GM12878 (cell line): Measurements from ENCODE around the gene IQCK. TPM values are rescaled to one million over a fixed set of nuclear protein-coding genes. Genes with fewer than 3 reads are reported as not detected.

Source experiments
- ATAC-seq: fragments of 200-7000 bp; cut with Tn5 transposase; 3 replicates; pipeline ENCODE4 v1.9.1; 2020; ENCODE audit warnings: mild to moderate bottlenecking, moderate library complexity
- BruUV-seq: library from RNA; stranded (reverse); fragments of 400-500 nt; replicated peaks from 2 replicates; lab custom pipeline; 2021; lab: Mats Ljungman, UMichigan
- CTCF ChIA-PET: fragments of 300-600 bp; sonication (Branson Sonifier 250); formaldehyde crosslinking; extraction: SDS; loops from one replicate; lab custom pipeline; 2021; ENCODE audit warnings: inconsistent platforms; lab: Yijun Ruan, JAX
- POLR2A ChIA-PET: fragments of 350-600 bp; formaldehyde crosslinking; extraction: SDS; loops from one replicate; lab custom pipeline; 2021; ENCODE audit warnings: inconsistent platforms; lab: Charles Lee
- RAD21 ChIA-PET: fragments of 300-600 bp; sonication (Branson Sonifier 250); formaldehyde crosslinking; loops from one replicate; lab custom pipeline; 2023; ENCODE audit warnings: antibody characterized with exemption; ENCODE audit not compliant: unreplicated experiment; lab: Charles Lee
- SMC1A ChIA-PET: fragments of 300-600 bp; sonication (Branson Sonifier 250); formaldehyde crosslinking; loops from one replicate; lab custom pipeline; 2023; ENCODE audit not compliant: unreplicated experiment, uncharacterized antibody; lab: Charles Lee
- DNase-seq: peaks from one replicate; pipeline ENCODE4 v3.0.0-alpha.2; 2011; ENCODE audit warnings: low read depth, low spot score
- FAIRE-seq: peaks from 3 replicates; lab custom pipeline; 2011; peaks lifted over from hg19 to GRCh38; lab: Jason Lieb, UNC
- H2AFZ ChIP-seq: 2 replicates; pipeline ENCODE4 v1.6.0; 2011; ENCODE audit warnings: low read depth, low read length, control low read depth; ENCODE audit not compliant: control insufficient read depth
- H3K27ac ChIP-seq: 2 replicates; pipeline ENCODE4 v1.5.1; 2011; ENCODE audit warnings: control low read depth; ENCODE audit not compliant: control insufficient read depth, insufficient read depth
- H3K27me3 ChIP-seq, 2 experiments: replicated peaks in 1 of 2; 2 replicates each; pipeline versions ENCODE4 v1.6.0 to v1.6.1; 2011; ENCODE audit warnings: low read length in 1 of 2; ENCODE audit not compliant: control insufficient read depth in 2 of 2, insufficient read depth in 2 of 2
- H3K36me3 ChIP-seq, 2 experiments: 2 replicates each; pipeline ENCODE4 v1.5.1; 2011; ENCODE audit warnings: low read length in 1 of 2; ENCODE audit not compliant: control insufficient read depth in 2 of 2, insufficient read depth in 2 of 2
- H3K4me1 ChIP-seq: 2 replicates; pipeline ENCODE4 v1.6.1; 2011; ENCODE audit warnings: mild to moderate bottlenecking, low read length, moderate library complexity, mixed read lengths; ENCODE audit not compliant: control insufficient read depth, insufficient read depth
- H3K4me2 ChIP-seq: 2 replicates; pipeline ENCODE4 v1.6.0; 2011; ENCODE audit warnings: control low read depth; ENCODE audit not compliant: control insufficient read depth, insufficient read depth
- H3K4me3 ChIP-seq: fragments of 200-600 bp; sonication (generic); 2 replicates; pipeline ENCODE4 v1.5.1; 2016
- H3K79me2 ChIP-seq: 2 replicates; pipeline ENCODE4 v1.6.0; 2011; ENCODE audit warnings: low read length; ENCODE audit not compliant: control insufficient read depth, insufficient read depth
- H3K9ac ChIP-seq: 2 replicates; pipeline ENCODE4 v1.8.0; 2011; ENCODE audit warnings: low read length, control low read depth, mixed read lengths; ENCODE audit not compliant: control insufficient read depth, insufficient read depth
- H3K9me3 ChIP-seq: replicated peaks from 3 replicates; pipeline ENCODE4 v1.5.1; 2011; ENCODE audit warnings: mild to moderate bottlenecking, low read length; ENCODE audit not compliant: control insufficient read depth, insufficient read depth
- H4K20me1 ChIP-seq: 2 replicates; pipeline ENCODE4 v1.6.0; 2011; ENCODE audit not compliant: control insufficient read depth, insufficient read depth
- BHLHE40 ChIP-seq, 2 experiments: fragments of 450-650 bp in 1 of 2; IDR thresholded peaks; 2 replicates each; pipeline ENCODE4 v1.6.1; 2011 to 2017; ENCODE audit warnings: low read depth in 2 of 2, borderline replicate concordance in 1 of 2, improper control_type of control experiment in 1 of 2, low read length in 1 of 2, mild to moderate bottlenecking in 1 of 2
- CREB1 ChIP-seq: IDR thresholded peaks from 2 replicates; pipeline ENCODE4 v1.6.1; 2012; ENCODE audit warnings: low read depth, mild to moderate bottlenecking, inconsistent platforms
- HDAC2 ChIP-seq: fragments of 200-600 bp; sonication (generic); IDR thresholded peaks from 2 replicates; pipeline ENCODE4 v1.6.1; 2017
- MXI1 ChIP-seq: fragments of 150-350 bp; IDR thresholded peaks from 2 replicates; pipeline ENCODE4 v1.6.1; 2011; ENCODE audit warnings: low read depth, mild to moderate bottlenecking, inconsistent platforms, low read length, improper control_type of control experiment
- NR2F1 ChIP-seq: fragments of 450-650 bp; conservative IDR thresholded peaks from 2 replicates; pipeline ENCODE4 v1.6.1; 2017; ENCODE audit warnings: mild to moderate bottlenecking
- SIX5 ChIP-seq: IDR thresholded peaks from 2 replicates; pipeline ENCODE4 v1.6.1; 2011; ENCODE audit warnings: mild to moderate bottlenecking, low read depth, low read length, moderate library complexity; ENCODE audit not compliant: severe bottlenecking
- ZSCAN29 ChIP-seq: fragments of 450-650 bp; IDR thresholded peaks from 2 replicates; pipeline ENCODE4 v1.6.1; 2017; ENCODE audit warnings: mild to moderate bottlenecking, moderate library complexity
- WGBS: methylation state at CpG from one replicate; pipeline ENCODE4 v1.1.6; 2016; ENCODE audit warnings: low lambda C conversion rate; ENCODE audit not compliant: insufficient replicate concordance, insufficient coverage; ENCODE audit errors: missing lambda C conversion rate; 5-methylcytosine and 5-hydroxymethylcytosine counted together
- in situ Hi-C: fragments of 300-500 bp; cut with MboI; formaldehyde crosslinking; loops from 9 replicates; pipeline ENCODE4 v1.14.3; 2018; ENCODE audit warnings: mixed read lengths
- intact Hi-C: fragments of 100-400 bp; cut with micrococcal nuclease; formaldehyde crosslinking; loops from one replicate; pipeline ENCODE4 v1.14.2; 2022; ENCODE audit not compliant: unreplicated experiment
- polyA plus RNA-seq, 11 experiments: library from polyadenylated mRNA; depleted of rRNA in 4 of 11; unstranded in 6 of 11; stranded (reverse) in 5 of 11; fragments of >200 nt; fragmentation: Nextera tagmentation in 4 of 11; fragmentation: Illumina TruSeq in 1 of 11; extraction: Ambion mirVana in 4 of 11; extraction: Trizol in 1 of 11; gene quantifications; 1 replicate in 1 of 11; 2 replicates in 10 of 11; pipeline versions ENCODE4 v1.2.1 to v1.2.3, GENCODE V29; 2011 to 2016; ENCODE audit warnings: inconsistent platforms in 2 of 11, missing spikeins in 2 of 11, low read depth in 1 of 11
- total RNA-seq, 4 experiments: library from RNA; depleted of rRNA in 3 of 4; stranded (reverse); fragments of >200 nt in 3 of 4; fragmentation: Illumina TruSeq in 1 of 4; extraction: Trizol in 1 of 4; gene quantifications; 2 replicates each; pipeline versions ENCODE4 v1.2.1 to v1.2.3, GENCODE V29; 2013 to 2021
- TF ChIP-seq, protein P1 (sequence below): IDR thresholded peaks from 2 replicates; pipeline ENCODE4 v1.6.1; 2011; ENCODE audit warnings: low read depth, low read length, improper control_type of control experiment, borderline replicate concordance
- TF ChIP-seq, protein P2 (sequence below): fragments of 450-650 bp; formaldehyde crosslinking; IDR thresholded peaks from 2 replicates; pipeline ENCODE4 v1.4.0; 2022; ENCODE audit warnings: mild to moderate bottlenecking, moderate library complexity

The IQCK gene
- total and polyA plus RNA-seq, 10 of the 15 experiments (the other 5 are each of a cell fraction or from before 2014, with no cell fraction given): 1.0 to 4.2 (median 2.4) TPM

DNA sequence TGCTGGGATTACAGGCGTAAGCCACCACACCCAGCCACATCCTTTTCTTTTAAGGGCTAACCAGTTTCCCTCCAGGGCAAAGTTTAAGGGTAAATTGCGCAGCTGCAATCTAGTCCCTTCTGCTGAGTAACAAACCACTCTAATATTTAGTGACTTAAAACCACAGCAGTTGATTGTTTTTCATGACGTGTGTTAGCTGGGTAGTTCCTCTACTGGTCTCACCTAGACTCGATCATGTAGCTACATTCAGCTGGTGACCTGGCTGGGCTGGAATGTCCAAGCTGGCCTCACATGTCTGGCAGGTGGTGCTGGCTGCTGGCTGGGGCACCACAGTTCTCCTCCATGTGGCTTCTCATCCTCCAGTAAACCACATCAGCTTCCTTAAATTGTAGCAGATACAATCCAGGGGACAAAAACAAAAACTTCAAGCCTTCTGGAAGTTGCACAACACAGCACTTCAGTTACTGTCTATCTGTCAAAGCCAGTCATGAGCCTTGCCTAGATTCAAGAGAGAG lies 91.1 kb downstream of the IQCK start:
- TF ChIP-seq NR2F1 (0 out of 2 replicates have a peak, but pooled peaks have one; percentile 21), BHLHE40 (IDR thresholded peaks at IDR 0.05; ENCODE audit: borderline replicate concordance in 1 of 2, low read depth in 2 of 2, low read length in 1 of 2) (no peak), MXI1 (no peak), ZSCAN29 (no peak)
- TF ChIP-seq, protein P1, sequence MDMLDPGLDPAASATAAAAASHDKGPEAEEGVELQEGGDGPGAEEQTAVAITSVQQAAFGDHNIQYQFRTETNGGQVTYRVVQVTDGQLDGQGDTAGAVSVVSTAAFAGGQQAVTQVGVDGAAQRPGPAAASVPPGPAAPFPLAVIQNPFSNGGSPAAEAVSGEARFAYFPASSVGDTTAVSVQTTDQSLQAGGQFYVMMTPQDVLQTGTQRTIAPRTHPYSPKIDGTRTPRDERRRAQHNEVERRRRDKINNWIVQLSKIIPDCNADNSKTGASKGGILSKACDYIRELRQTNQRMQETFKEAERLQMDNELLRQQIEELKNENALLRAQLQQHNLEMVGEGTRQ: no peak
- Histone ChIP-seq H3K4me3 (no peak overlapping the region), H3K4me1 (peaks cover 4% of the 10 kb centered on the region; the same call in 1 of the 2 replicates), H3K4me2 (no peak overlapping the region), H3K79me2 (no peaks in the 10 kb centered on the region), H3K27ac (no peak overlapping the region), H4K20me1 (no peaks in the 10 kb centered on the region), H2AFZ (no peak overlapping the region), H3K9me3 (peaks cover 4% of the 10 kb centered on the region; the same call in 1 of the 3 replicates), H3K36me3 (no peaks in the 10 kb centered on the region), H3K9ac (no peak overlapping the region), H3K27me3 (no peaks in the 10 kb centered on the region)
- RAD21 ChIA-PET: interaction anchor here (0.6 kb wide), 1 partner anchor 599 kb away, joined by 3 read pairs; no protein-coding TSS in a partner anchor
- DNase-seq (no peak), FAIRE-seq (no peak), ATAC-seq (peak; percentile 23)
- CTCF ChIA-PET: no interaction called here
- SMC1A ChIA-PET: no interaction called here
- 45% methylated on average over 4 of the region's 4 CpGs for WGBS
- POLR2A ChIA-PET: no interaction called here
- no TSS peak for BruUV-seq
- intact Hi-C loops: loop anchor here (10.0 kb wide), 1 partner anchor 46 kb away; no protein-coding TSS in a partner anchor
- in situ Hi-C loops: no loop called here

DNA sequence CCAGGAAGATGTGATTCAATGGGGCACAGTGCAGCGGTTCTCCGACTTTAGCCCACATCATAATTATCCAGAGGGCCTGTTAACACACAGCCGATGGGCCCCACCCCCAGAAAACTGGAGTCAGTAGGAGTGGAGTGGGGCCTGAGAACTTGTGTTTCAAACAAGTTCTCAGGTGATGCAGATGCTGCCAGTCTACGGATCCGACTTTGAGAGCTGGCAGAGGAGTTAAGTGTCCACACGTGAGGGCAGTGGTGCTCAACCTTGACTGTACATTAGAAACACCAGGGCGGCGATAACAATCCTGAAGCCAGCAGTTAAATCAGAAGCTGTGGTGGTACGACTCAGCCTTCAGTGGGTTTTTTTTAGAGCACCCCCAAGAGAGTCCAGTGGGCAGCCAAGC lies 91.6 kb downstream of the IQCK start:
- CTCF ChIA-PET: no interaction called here
- Histone ChIP-seq H3K9ac (no peak overlapping the region), H3K4me2 (no peak overlapping the region), H3K27ac (no peak overlapping the region), H3K4me1 (peaks cover 4% of the 10 kb centered on the region; the same call in 1 of the 2 replicates), H3K9me3 (peaks cover 4% of the 10 kb centered on the region; the same call in 1 of the 3 replicates), H3K79me2 (no peaks in the 10 kb centered on the region), H3K36me3 (no peaks in the 10 kb centered on the region), H2AFZ (no peak overlapping the region), H3K4me3 (no peak overlapping the region), H4K20me1 (no peaks in the 10 kb centered on the region), H3K27me3 (no peaks in the 10 kb centered on the region)
- intact Hi-C loops (loop anchor here (10.0 kb wide), 1 partner anchor 45 kb away; no protein-coding TSS in a partner anchor), in situ Hi-C loops (no loop called here)
- DNase-seq: no peak
- no peak for ATAC-seq
- FAIRE-seq: no peak
- POLR2A ChIA-PET: no interaction called here
- SMC1A ChIA-PET: no interaction called here
- no TSS peak for BruUV-seq
- no peak for TF ChIP-seq CREB1
- no peak for TF ChIP-seq NR2F1
- no peak for TF ChIP-seq SIX5
- no peak for TF ChIP-seq HDAC2
- TF ChIP-seq, protein P2, sequence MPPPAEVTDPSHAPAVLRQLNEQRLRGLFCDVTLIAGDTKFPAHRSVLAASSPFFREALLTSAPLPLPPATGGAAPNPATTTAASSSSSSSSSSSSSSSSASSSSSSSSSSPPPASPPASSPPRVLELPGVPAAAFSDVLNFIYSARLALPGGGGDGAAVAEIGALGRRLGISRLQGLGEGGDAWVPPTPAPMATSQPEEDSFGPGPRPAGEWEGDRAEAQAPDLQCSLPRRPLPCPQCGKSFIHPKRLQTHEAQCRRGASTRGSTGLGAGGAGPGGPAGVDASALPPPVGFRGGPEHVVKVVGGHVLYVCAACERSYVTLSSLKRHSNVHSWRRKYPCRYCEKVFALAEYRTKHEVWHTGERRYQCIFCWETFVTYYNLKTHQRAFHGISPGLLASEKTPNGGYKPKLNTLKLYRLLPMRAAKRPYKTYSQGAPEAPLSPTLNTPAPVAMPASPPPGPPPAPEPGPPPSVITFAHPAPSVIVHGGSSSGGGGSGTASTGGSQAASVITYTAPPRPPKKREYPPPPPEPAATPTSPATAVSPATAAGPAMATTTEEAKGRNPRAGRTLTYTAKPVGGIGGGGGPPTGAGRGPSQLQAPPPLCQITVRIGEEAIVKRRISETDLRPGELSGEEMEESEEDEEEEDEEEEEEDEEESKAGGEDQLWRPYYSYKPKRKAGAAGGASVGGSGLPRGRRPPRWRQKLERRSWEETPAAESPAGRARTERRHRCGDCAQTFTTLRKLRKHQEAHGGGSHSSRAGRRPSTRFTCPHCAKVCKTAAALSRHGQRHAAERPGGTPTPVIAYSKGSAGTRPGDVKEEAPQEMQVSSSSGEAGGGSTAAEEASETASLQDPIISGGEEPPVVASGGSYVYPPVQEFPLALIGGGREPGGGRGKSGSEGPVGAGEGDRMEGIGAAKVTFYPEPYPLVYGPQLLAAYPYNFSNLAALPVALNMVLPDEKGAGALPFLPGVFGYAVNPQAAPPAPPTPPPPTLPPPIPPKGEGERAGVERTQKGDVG (CRISPR knock-in tag): no peak
- RAD21 ChIA-PET: interaction anchor here (0.6 kb wide), 1 partner anchor 600 kb away, joined by 3 read pairs; no protein-coding TSS in a partner anchor
- WGBS: 68% methylated on average over 9 of the region's 9 CpGs
